GM12878 (cell line): ENCODE measurements around the gene LPCAT3. TPM values are rescaled to one million over a fixed set of nuclear protein-coding genes. Genes with fewer than 3 reads are reported as not detected.
A peak's percentile ranks its signal among the peaks of the same experiment; 100 is the strongest.

Experiments
- ATAC-seq: fragments of 200-7000 bp; cut with Tn5 transposase; 3 replicates; pipeline ENCODE4 v1.9.1; 2020; ENCODE audit warnings: mild to moderate bottlenecking, moderate library complexity
- BruUV-seq: library from RNA; stranded (reverse); fragments of 400-500 nt; replicated peaks from 2 replicates; lab custom pipeline; 2021; lab: Mats Ljungman, UMichigan
- CTCF ChIA-PET: fragments of 300-600 bp; sonication (Branson Sonifier 250); formaldehyde crosslinking; extraction: SDS; loops from one replicate; lab custom pipeline; 2021; ENCODE audit warnings: inconsistent platforms; lab: Yijun Ruan, JAX
- POLR2A ChIA-PET: fragments of 350-600 bp; formaldehyde crosslinking; extraction: SDS; loops from one replicate; lab custom pipeline; 2021; ENCODE audit warnings: inconsistent platforms; lab: Charles Lee
- RAD21 ChIA-PET: fragments of 300-600 bp; sonication (Branson Sonifier 250); formaldehyde crosslinking; loops from one replicate; lab custom pipeline; 2023; ENCODE audit warnings: antibody characterized with exemption; ENCODE audit not compliant: unreplicated experiment; lab: Charles Lee
- SMC1A ChIA-PET: fragments of 300-600 bp; sonication (Branson Sonifier 250); formaldehyde crosslinking; loops from one replicate; lab custom pipeline; 2023; ENCODE audit not compliant: unreplicated experiment, uncharacterized antibody; lab: Charles Lee
- DNase-seq: peaks from one replicate; pipeline ENCODE4 v3.0.0-alpha.2; 2011; ENCODE audit warnings: low read depth, low spot score
- FAIRE-seq: peaks from 3 replicates; lab custom pipeline; 2011; peaks lifted over from hg19 to GRCh38; lab: Jason Lieb, UNC
- H2AFZ ChIP-seq: 2 replicates; pipeline ENCODE4 v1.6.0; 2011; ENCODE audit warnings: low read depth, low read length, control low read depth; ENCODE audit not compliant: control insufficient read depth
- H3K27ac ChIP-seq: 2 replicates; pipeline ENCODE4 v1.5.1; 2011; ENCODE audit warnings: control low read depth; ENCODE audit not compliant: control insufficient read depth, insufficient read depth
- H3K27me3 ChIP-seq, 2 experiments: replicated peaks in 1 of 2; 2 replicates each; pipeline versions ENCODE4 v1.6.0 to v1.6.1; 2011; ENCODE audit warnings: low read length in 1 of 2; ENCODE audit not compliant: control insufficient read depth in 2 of 2, insufficient read depth in 2 of 2
- H3K36me3 ChIP-seq, 2 experiments: 2 replicates each; pipeline ENCODE4 v1.5.1; 2011; ENCODE audit warnings: low read length in 1 of 2; ENCODE audit not compliant: control insufficient read depth in 2 of 2, insufficient read depth in 2 of 2
- H3K4me1 ChIP-seq: 2 replicates; pipeline ENCODE4 v1.6.1; 2011; ENCODE audit warnings: mild to moderate bottlenecking, low read length, moderate library complexity, mixed read lengths; ENCODE audit not compliant: control insufficient read depth, insufficient read depth
- H3K4me2 ChIP-seq: 2 replicates; pipeline ENCODE4 v1.6.0; 2011; ENCODE audit warnings: control low read depth; ENCODE audit not compliant: control insufficient read depth, insufficient read depth
- H3K4me3 ChIP-seq: fragments of 200-600 bp; sonication (generic); 2 replicates; pipeline ENCODE4 v1.5.1; 2016
- H3K79me2 ChIP-seq: 2 replicates; pipeline ENCODE4 v1.6.0; 2011; ENCODE audit warnings: low read length; ENCODE audit not compliant: control insufficient read depth, insufficient read depth
- H3K9ac ChIP-seq: 2 replicates; pipeline ENCODE4 v1.8.0; 2011; ENCODE audit warnings: low read length, control low read depth, mixed read lengths; ENCODE audit not compliant: control insufficient read depth, insufficient read depth
- H3K9me3 ChIP-seq: replicated peaks from 3 replicates; pipeline ENCODE4 v1.5.1; 2011; ENCODE audit warnings: mild to moderate bottlenecking, low read length; ENCODE audit not compliant: control insufficient read depth, insufficient read depth
- H4K20me1 ChIP-seq: 2 replicates; pipeline ENCODE4 v1.6.0; 2011; ENCODE audit not compliant: control insufficient read depth, insufficient read depth
- CREM ChIP-seq: IDR thresholded peaks from 2 replicates; pipeline ENCODE4 v1.6.1; 2014; ENCODE audit warnings: antibody characterized with exemption, low read depth
- SIX5 ChIP-seq: IDR thresholded peaks from 2 replicates; pipeline ENCODE4 v1.6.1; 2011; ENCODE audit warnings: mild to moderate bottlenecking, low read depth, low read length, moderate library complexity; ENCODE audit not compliant: severe bottlenecking
- SMAD1 ChIP-seq: fragments of 450-650 bp; IDR thresholded peaks from 2 replicates; pipeline ENCODE4 v1.6.1; 2018; ENCODE audit warnings: mild to moderate bottlenecking, low read depth; ENCODE audit not compliant: partially characterized antibody
- TAF1 ChIP-seq: IDR thresholded peaks from 2 replicates; pipeline ENCODE4 v1.6.1; 2011; ENCODE audit warnings: mild to moderate bottlenecking, low read depth, low read length, borderline replicate concordance
- ZBED1 ChIP-seq: IDR thresholded peaks from 2 replicates; pipeline ENCODE4 v1.6.1; 2016; ENCODE audit warnings: borderline replicate concordance
- WGBS: methylation state at CpG from one replicate; pipeline ENCODE4 v1.1.6; 2016; ENCODE audit warnings: low lambda C conversion rate; ENCODE audit not compliant: insufficient replicate concordance, insufficient coverage; ENCODE audit errors: missing lambda C conversion rate; 5-methylcytosine and 5-hydroxymethylcytosine counted together
- in situ Hi-C: fragments of 300-500 bp; cut with MboI; formaldehyde crosslinking; loops from 9 replicates; pipeline ENCODE4 v1.14.3; 2018; ENCODE audit warnings: mixed read lengths
- intact Hi-C: fragments of 100-400 bp; cut with micrococcal nuclease; formaldehyde crosslinking; loops from one replicate; pipeline ENCODE4 v1.14.2; 2022; ENCODE audit not compliant: unreplicated experiment
- polyA plus RNA-seq, 11 experiments: library from polyadenylated mRNA; depleted of rRNA in 4 of 11; unstranded in 6 of 11; stranded (reverse) in 5 of 11; fragments of >200 nt; fragmentation: Nextera tagmentation in 4 of 11; fragmentation: Illumina TruSeq in 1 of 11; extraction: Ambion mirVana in 4 of 11; extraction: Trizol in 1 of 11; gene quantifications; 1 replicate in 1 of 11; 2 replicates in 10 of 11; pipeline versions ENCODE4 v1.2.1 to v1.2.3, GENCODE V29; 2011 to 2016; ENCODE audit warnings: inconsistent platforms in 2 of 11, missing spikeins in 2 of 11, low read depth in 1 of 11
- total RNA-seq, 4 experiments: library from RNA; depleted of rRNA in 3 of 4; stranded (reverse); fragments of >200 nt in 3 of 4; fragmentation: Illumina TruSeq in 1 of 4; extraction: Trizol in 1 of 4; gene quantifications; 2 replicates each; pipeline versions ENCODE4 v1.2.1 to v1.2.3, GENCODE V29; 2013 to 2021
- TF ChIP-seq, protein P1 (sequence below): fragments of 450-650 bp; IDR thresholded peaks from 2 replicates; pipeline ENCODE4 v1.6.1; 2017; ENCODE audit warnings: mild to moderate bottlenecking
- TF ChIP-seq, protein P2 (sequence below): fragments of 450-650 bp; IDR thresholded peaks from 2 replicates; pipeline ENCODE4 v1.6.1; 2016; ENCODE audit warnings: mild to moderate bottlenecking
- TF ChIP-seq, protein P3 (sequence below): fragments of 450-650 bp; formaldehyde crosslinking; IDR thresholded peaks from 2 replicates; pipeline ENCODE4 v1.4.0; 2020; ENCODE audit warnings: mild to moderate bottlenecking, moderate library complexity

The LPCAT3 gene
- total and polyA plus RNA-seq, 10 of the 15 experiments (the other 5 are each of a cell fraction or from before 2014, with no cell fraction given): 2.6 to 48.3 (median 23.0) TPM

DNA sequence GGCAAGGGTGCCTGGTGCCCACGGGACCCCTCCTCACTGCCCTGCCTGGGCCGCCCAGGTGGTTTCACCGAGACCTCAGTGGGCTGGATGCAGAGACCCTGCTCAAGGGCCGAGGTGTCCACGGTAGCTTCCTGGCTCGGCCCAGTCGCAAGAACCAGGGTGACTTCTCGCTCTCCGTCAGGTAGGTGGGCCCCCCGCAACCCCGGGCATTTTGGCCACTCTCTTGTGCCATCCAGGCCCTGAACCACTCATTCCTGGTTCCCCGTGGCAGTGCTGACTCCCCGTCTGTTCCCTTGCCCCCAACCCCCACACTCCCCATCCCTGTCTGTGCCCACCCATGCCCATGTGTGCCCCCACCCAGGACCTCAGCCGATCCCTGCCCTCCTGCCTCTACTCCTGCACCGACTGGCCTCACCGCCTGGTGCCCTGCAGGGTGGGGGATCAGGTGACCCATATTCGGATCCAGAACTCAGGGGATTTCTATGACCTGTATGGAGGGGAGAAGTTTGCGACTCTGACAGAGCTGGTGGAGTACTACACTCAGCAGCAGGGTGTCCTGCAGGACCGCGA is 66.6 kb downstream of the LPCAT3 start (continued):
- TF ChIP-seq SMAD1 (no peak), SIX5 (no peak)

DNA sequence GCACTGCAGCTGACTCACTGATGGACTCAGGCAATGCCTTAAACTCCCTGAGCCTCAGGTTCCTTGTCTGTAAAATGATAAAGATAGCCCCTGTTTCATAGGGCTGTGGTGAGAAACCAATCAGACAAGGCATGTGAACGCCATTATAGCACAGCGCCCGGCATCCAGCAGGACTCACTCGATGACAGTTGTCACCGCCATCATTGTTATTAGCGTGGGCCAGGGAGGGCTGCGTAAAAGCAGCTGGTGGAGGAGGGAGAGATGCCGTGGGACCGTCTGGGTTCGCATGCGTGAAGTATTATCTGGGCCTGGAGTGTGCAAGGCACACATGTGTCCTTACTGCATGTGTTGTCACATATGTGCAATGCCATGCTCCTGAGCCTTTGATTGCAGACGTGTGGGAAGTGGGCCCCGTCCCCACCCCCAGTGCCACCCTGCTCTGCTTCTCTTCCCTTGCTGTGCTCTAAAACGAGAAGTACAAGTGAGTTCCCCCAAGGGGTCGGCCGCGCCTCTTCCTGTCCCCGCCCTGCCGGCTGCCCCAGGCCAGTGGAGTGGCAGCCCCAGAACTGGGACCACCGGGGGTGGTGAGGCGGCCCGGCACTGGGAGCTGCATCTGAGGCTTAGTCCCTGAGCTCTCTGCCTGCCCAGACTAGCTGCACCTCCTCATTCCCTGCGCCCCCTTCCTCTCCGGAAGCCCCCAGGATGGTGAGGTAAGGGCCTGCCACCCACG is 67.3 kb downstream of the LPCAT3 start, which contains the start of gene PTPN6:
Gene PTPN6 (plus strand): TSS at position 546 of the 730 bp plus-strand sequence. CDS start 157 bp downstream, at position 703.
- no TSS peak for BruUV-seq
- Histone ChIP-seq H3K4me3 (peak within 1 kb of the TSS; percentile 95), H3K27ac (peak within 1 kb of the TSS; percentile 99), H3K9ac (peak within 1 kb of the TSS; percentile 99), H2AFZ (peak within 1 kb of the TSS; percentile 24), H3K9me3 (no peaks in the 10 kb centered on the region), H4K20me1 (no peaks in the 10 kb centered on the region), H3K4me2 (peak within 1 kb of the TSS; percentile 99), H3K79me2 (peaks cover 80% of the 10 kb centered on the region), H3K36me3 (peaks cover 4 to 16% of the 10 kb centered on the region in 2 experiments; a peak in 3 of 4 replicates), H3K4me1 (peaks cover 67% of the 10 kb centered on the region), H3K27me3 (no peaks in the 10 kb centered on the region)
- CTCF ChIA-PET: interaction anchor here (0.8 to 11.6 kb wide), 5 partner anchors 10 to 100 kb away, joined by 3 to 645 read pairs (median 4); partner anchors contain the start of genes CDCA3 and LPCAT3
- in situ Hi-C loops: loop anchor here (25.0 kb wide), 1 partner anchor 1686 kb away; no protein-coding TSS in a partner anchor
- POLR2A ChIA-PET: interaction anchor here (0.6 to 17.8 kb wide), 4 partner anchors 9 to 323 kb away, joined by 5 to 524 read pairs (median 6); partner anchors contain the start of gene LRRC23
- intact Hi-C loops: no loop called here
- RAD21 ChIA-PET: interaction anchor here (1.2 to 3.4 kb wide), 4 partner anchors 9 to 83 kb away, joined by 3 to 16 read pairs (median 8); no protein-coding TSS in a partner anchor
- DNase-seq (no peak), ATAC-seq (peak; percentile 54), FAIRE-seq (peak; percentile 62)
- 2% methylated on average over 25 of the region's 25 CpGs for WGBS
- SMC1A ChIA-PET: interaction anchor here (1.6 to 11.6 kb wide), 2 partner anchors 9 to 159 kb away, joined by 6 to 395 read pairs; no protein-coding TSS in a partner anchor
- peak; percentile 79; the same call in 1 of the 2 replicates for TF ChIP-seq TAF1
- TF ChIP-seq, protein P1, sequence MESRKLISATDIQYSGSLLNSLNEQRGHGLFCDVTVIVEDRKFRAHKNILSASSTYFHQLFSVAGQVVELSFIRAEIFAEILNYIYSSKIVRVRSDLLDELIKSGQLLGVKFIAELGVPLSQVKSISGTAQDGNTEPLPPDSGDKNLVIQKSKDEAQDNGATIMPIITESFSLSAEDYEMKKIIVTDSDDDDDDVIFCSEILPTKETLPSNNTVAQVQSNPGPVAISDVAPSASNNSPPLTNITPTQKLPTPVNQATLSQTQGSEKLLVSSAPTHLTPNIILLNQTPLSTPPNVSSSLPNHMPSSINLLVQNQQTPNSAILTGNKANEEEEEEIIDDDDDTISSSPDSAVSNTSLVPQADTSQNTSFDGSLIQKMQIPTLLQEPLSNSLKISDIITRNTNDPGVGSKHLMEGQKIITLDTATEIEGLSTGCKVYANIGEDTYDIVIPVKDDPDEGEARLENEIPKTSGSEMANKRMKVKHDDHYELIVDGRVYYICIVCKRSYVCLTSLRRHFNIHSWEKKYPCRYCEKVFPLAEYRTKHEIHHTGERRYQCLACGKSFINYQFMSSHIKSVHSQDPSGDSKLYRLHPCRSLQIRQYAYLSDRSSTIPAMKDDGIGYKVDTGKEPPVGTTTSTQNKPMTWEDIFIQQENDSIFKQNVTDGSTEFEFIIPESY: no peak
- TF ChIP-seq, protein P2, sequence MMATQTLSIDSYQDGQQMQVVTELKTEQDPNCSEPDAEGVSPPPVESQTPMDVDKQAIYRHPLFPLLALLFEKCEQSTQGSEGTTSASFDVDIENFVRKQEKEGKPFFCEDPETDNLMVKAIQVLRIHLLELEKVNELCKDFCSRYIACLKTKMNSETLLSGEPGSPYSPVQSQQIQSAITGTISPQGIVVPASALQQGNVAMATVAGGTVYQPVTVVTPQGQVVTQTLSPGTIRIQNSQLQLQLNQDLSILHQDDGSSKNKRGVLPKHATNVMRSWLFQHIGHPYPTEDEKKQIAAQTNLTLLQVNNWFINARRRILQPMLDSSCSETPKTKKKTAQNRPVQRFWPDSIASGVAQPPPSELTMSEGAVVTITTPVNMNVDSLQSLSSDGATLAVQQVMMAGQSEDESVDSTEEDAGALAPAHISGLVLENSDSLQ: peak; percentile 87
- TF ChIP-seq, protein P3, sequence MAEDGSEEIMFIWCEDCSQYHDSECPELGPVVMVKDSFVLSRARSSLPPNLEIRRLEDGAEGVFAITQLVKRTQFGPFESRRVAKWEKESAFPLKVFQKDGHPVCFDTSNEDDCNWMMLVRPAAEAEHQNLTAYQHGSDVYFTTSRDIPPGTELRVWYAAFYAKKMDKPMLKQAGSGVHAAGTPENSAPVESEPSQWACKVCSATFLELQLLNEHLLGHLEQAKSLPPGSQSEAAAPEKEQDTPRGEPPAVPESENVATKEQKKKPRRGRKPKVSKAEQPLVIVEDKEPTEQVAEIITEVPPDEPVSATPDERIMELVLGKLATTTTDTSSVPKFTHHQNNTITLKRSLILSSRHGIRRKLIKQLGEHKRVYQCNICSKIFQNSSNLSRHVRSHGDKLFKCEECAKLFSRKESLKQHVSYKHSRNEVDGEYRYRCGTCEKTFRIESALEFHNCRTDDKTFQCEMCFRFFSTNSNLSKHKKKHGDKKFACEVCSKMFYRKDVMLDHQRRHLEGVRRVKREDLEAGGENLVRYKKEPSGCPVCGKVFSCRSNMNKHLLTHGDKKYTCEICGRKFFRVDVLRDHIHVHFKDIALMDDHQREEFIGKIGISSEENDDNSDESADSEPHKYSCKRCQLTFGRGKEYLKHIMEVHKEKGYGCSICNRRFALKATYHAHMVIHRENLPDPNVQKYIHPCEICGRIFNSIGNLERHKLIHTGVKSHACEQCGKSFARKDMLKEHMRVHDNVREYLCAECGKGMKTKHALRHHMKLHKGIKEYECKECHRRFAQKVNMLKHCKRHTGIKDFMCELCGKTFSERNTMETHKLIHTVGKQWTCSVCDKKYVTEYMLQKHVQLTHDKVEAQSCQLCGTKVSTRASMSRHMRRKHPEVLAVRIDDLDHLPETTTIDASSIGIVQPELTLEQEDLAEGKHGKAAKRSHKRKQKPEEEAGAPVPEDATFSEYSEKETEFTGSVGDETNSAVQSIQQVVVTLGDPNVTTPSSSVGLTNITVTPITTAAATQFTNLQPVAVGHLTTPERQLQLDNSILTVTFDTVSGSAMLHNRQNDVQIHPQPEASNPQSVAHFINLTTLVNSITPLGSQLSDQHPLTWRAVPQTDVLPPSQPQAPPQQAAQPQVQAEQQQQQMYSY (CRISPR knock-in tag): no peak
- 0 out of 2 replicates have a peak, but pooled peaks have one; percentile 27 for TF ChIP-seq CREM
- TF ChIP-seq ZBED1: peak; percentile 13; the same call in 1 of the 2 replicates
